ENCODE measurements around the gene PCDH9.

DNA sequence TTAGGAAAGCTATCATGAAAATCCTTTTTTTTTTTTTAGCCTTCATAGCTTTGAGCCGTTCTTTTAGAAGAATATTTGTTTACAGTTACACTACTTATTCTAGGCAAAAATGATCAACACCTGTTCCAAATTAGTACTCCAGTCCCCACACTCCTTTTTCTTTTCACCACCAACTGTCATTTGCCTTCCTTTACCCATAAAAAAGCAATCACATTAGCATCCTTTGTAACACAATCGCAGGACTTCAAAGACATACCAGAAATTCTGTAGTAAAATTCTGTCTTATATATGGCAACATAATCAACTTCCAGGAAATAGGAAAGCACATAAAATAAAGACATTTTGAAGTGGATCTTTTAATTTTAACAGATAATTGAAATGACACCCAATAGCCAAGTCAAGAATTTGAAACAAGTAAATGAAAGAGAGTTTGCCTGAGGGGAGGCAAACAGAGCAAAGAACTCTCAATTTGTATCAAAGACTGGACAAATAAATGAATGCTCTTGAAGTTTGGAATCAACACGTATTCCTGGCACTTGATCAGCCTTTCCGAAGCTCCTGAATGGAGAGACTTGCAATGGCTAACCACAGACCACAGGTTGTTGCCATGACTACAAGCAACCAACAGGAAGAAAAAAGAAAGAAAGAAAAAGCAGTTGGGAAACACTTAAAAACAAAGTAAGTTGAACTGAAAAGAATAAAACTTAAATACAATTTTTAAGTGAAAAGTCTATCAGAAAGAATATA, 206.8 kb downstream of the PCDH9 start:
- no peak for TF ChIP-seq CTCF (IDR thresholded peaks at IDR 0.05)
- TF ChIP-seq POLR2AphosphoS5 (IDR thresholded peaks at IDR 0.05; ENCODE audit: low read depth, low read length): no peak
